OCI-LY3 (cell line): ENCODE data around the gene TTC21A.
"Not testable (repeated sequence)": the region's sequence is repeated elsewhere in the genome, so short reads cannot be mapped to it uniquely, and the experiment has no call there.

Source experiments
- H2AFZ ChIP-seq: fragments of 200-600, 300-600 bp; shearing (Covaris generic); 2 replicates; pipeline ENCODE4 v1.6.0; 2014; ENCODE audit warnings: antibody characterized with exemption, low read depth, low read length
- H3K27ac ChIP-seq: fragments of 200-600, 300-600 bp; sonication (generic); 2 replicates; pipeline ENCODE4 v1.5.1; 2014; ENCODE audit warnings: mild to moderate bottlenecking, low read length, moderate library complexity, mixed read lengths
- H3K27me3 ChIP-seq: fragments of 200-600, 300-600 bp; sonication (generic); 2 replicates; pipeline ENCODE4 v1.6.1; 2014; ENCODE audit warnings: low read depth, low read length, mixed read lengths
- H3K36me3 ChIP-seq: fragments of 200-600, 300-600 bp; sonication (generic); replicated peaks from 2 replicates; pipeline ENCODE3; 2014; ENCODE audit warnings: low read depth, low read length, mixed read lengths
- H3K4me1 ChIP-seq: fragments of 300-600, 200-600 bp; sonication (generic); 2 replicates; pipeline ENCODE4 v1.6.1; 2014; ENCODE audit warnings: low read length, mixed read lengths
- H3K4me2 ChIP-seq: fragments of 200-600, 300-600 bp; sonication (generic); 2 replicates; pipeline ENCODE4 v1.6.1; 2014; ENCODE audit warnings: low read length, mixed read lengths
- H3K4me3 ChIP-seq: fragments of 300-600, 200-600 bp; sonication (generic); 2 replicates; pipeline ENCODE4 v1.5.1; 2014; ENCODE audit warnings: antibody characterized with exemption, mild to moderate bottlenecking, low read length, moderate library complexity
- H3K79me2 ChIP-seq: fragments of 300-600, 200-600 bp; shearing (Covaris generic); 2 replicates; pipeline ENCODE4 v1.6.1; 2014; ENCODE audit warnings: mild to moderate bottlenecking, low read length, mixed read lengths
- H3K9ac ChIP-seq: fragments of 300-600, 200-600 bp; shearing (Covaris generic); 2 replicates; pipeline ENCODE4 v1.6.0; 2014; ENCODE audit warnings: mild to moderate bottlenecking, low read length, moderate library complexity
- H3K9me3 ChIP-seq: fragments of 200-600, 300-600 bp; shearing (Covaris generic); 2 replicates; pipeline ENCODE4 v1.6.1; 2014; ENCODE audit warnings: low read length, mixed read lengths; ENCODE audit not compliant: insufficient read depth
- H4K20me1 ChIP-seq: fragments of 200-600, 300-600 bp; sonication (generic); 2 replicates; pipeline ENCODE4 v1.6.1; 2016; ENCODE audit warnings: low read length, mixed read lengths; ENCODE audit not compliant: insufficient read depth
- CTCF ChIP-seq: fragments of 200-600, 300-600 bp; sonication (generic); IDR thresholded peaks from 2 replicates; pipeline ENCODE4 v1.5.1; 2014; ENCODE audit warnings: antibody characterized with exemption, low read length, low read depth
- EZH2phosphoT487 ChIP-seq: fragments of 200-600 bp; shearing (Covaris generic); IDR thresholded peaks from 2 replicates; pipeline ENCODE4 v1.6.1; 2018; ENCODE audit warnings: antibody characterized with exemption, mixed run types, low read depth

TTC21A gene

GRCh38 chr3:39170461-39170860, 63.0 kb downstream of the TTC21A start:
- Histone ChIP-seq H2AFZ (no peak overlapping the region), H3K4me3 (no peak overlapping the region), H3K9me3 (no peaks in the 10 kb centered on the region), H3K36me3 (no peaks in the 10 kb centered on the region), H4K20me1 (no peaks in the 10 kb centered on the region), H3K27ac (no peak overlapping the region), H3K4me1 (no peaks in the 10 kb centered on the region), H3K79me2 (no peaks in the 10 kb centered on the region), H3K27me3 (peaks cover 14% of the 10 kb centered on the region), H3K4me2 (no peak overlapping the region), H3K9ac (no peak overlapping the region)
- no peak for TF ChIP-seq CTCF
- no peak for TF ChIP-seq EZH2phosphoT487

DNA sequence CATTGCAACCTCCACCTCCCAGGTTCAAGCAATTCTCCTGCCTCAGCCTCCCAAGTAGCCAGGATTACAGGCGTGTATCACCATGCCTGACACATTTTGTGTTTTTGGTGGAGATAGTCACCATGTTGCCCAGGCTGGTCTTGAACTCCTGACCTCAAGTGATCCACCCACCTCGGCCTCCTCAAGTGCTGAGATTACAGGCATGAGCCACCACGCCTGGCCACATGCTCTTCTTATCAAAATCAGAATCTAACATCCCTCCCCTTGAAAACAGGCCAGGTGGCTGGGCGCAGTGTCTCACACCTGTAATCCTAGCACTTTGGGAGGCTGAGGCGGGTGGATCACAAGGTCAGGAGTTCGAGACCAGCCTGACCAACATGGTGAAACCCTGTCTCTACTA, 63.4 kb downstream of the TTC21A start:
- not testable (repeated sequence) for H3K27ac ChIP-seq, H3K4me2 ChIP-seq, H3K79me2 ChIP-seq, H2AFZ ChIP-seq, H3K4me3 ChIP-seq, H3K9me3 ChIP-seq, H4K20me1 ChIP-seq, H3K4me1 ChIP-seq, H3K9ac ChIP-seq, H3K36me3 ChIP-seq
- H3K27me3 ChIP-seq: peaks cover 14% of the 10 kb centered on the region

DNA sequence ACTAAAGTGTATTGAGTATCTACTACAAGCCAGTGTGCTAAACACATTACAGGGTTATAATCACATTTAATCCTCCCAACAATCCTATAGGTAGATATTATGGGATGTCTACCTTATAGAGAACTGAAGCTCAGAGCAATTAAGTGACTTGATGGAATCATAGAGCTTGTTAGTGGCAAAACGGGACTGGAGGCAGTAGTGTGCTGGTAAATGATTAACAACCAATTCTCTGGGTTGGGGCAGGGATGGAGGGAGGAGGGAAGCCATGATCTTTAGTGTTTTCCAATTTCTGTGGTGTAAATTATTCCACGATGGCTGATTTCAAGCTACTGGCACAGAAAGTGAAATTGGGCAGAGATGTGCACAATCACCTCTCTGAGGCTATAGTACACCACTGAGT, 64.4 kb downstream of the TTC21A start:
- Histone ChIP-seq H3K4me2 (no peak overlapping the region), H2AFZ (no peak overlapping the region), H3K4me3 (no peak overlapping the region), H3K36me3 (no peaks in the 10 kb centered on the region), H3K27me3 (peaks cover 14% of the 10 kb centered on the region), H3K9ac (no peak overlapping the region), H3K9me3 (no peaks in the 10 kb centered on the region), H3K27ac (no peak overlapping the region), H3K4me1 (no peaks in the 10 kb centered on the region), H3K79me2 (no peaks in the 10 kb centered on the region), H4K20me1 (no peaks in the 10 kb centered on the region)
- TF ChIP-seq CTCF (no peak), EZH2phosphoT487 (no peak)

DNA sequence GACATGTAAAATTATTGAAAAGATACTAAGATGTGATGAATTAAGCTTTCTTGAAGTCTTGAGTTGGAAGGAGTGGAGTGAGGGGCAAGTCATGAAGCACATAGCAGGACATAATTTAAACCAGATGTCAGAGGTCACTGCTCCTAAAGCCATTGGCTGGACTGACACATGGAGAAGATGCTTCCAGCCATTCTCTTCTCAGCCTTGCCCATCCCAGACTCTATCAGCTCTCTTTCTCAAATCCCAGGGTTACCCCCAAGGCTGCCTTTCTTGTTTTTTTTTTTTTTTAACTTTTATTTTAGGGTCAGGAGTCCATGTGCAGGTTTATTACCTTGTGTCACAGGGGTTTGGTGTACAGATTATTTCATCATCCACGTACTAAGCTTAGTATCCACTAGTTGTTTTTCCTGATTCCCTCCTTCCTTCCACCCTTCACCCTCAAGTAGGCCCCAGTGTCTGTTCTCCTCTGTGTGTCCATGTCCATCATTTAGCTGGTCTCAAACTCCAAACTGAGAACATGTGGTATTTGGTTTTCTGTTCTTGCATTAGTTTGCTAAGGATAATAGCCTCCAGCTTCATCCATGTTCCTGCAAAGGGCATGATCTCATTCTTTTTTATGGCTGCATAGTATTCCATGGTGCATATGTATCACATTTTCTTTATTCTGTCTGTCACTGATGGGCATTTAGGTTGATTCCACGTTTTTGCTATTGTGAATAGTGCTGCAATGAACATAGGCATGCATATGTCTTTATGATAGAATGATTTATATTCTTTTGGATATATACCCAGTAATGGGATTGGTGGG, 66.0 kb downstream of the TTC21A start:
- H2AFZ ChIP-seq: no peak overlapping the region
- no peaks in the 10 kb centered on the region for H3K36me3 ChIP-seq
- no peak overlapping the region for H3K27ac ChIP-seq
- TF ChIP-seq EZH2phosphoT487: no peak
- no peak for TF ChIP-seq CTCF
- H4K20me1 ChIP-seq: no peaks in the 10 kb centered on the region
- no peaks in the 10 kb centered on the region for H3K79me2 ChIP-seq
- no peak overlapping the region for H3K4me2 ChIP-seq
- no peaks in the 10 kb centered on the region for H3K9me3 ChIP-seq
- H3K4me1 ChIP-seq: peaks cover 6% of the 10 kb centered on the region
- H3K27me3 ChIP-seq: peaks cover 14% of the 10 kb centered on the region
- no peak overlapping the region for H3K4me3 ChIP-seq
- H3K9ac ChIP-seq: no peak overlapping the region
